GM18873 (cell line): Measurements from ENCODE around the gene DCTN3.
A peak's percentile ranks its signal among the peaks of the same experiment; 100 is the strongest.

ENCODE experiments used
- ATAC-seq: cut with Tn5 transposase; IDR thresholded peaks from one replicate; pipeline ENCODE4 v1.9.1; 2021; ENCODE audit warnings: mild to moderate bottlenecking, moderate library complexity, moderate number of reproducible peaks; ENCODE audit not compliant: unreplicated experiment, low FRiP score

The DCTN3 gene

DNA sequence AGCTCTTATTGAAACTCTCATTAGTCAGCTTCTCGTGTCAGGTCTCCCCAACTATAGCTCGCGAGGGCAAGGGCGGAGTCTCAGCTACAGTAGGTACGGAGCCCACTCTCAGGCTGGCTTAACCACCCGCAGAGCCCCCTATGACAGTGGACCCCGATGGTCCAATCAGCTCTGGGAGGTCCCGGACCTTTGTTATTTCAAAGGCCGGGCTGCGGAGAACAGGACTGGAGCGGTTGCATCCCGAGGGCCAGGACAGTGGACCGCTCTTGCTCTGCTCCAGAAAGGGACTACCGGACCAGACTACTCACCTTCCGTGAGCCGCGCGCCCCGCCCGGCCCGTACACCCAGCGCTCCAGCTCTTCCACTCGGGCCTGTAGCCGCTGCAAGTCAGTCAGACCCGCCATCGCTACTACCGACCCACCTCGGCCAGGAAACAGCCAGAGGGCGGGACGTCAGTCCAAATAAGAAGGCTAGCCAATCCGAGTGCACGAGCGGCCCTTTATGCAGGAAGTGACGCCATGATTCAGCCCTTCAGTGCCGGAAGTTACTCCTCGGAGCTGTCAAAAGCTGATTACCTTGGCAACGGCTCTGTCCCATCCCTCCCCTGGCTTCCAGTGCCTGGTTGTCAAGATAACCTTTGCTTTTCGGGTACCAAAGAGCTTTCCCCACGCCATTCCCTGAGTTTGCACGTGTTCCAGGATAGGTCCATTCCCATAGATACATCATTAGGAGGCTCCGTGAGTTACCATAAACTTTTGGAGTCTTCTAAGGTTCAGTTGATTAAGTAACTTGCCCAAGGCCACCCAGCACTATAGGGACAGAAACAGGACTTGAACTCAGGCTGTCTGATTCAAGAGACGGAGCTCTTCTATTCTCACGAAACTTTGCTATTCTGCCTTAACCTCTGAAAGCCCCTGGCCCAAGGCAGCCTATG lies at the start of gene DCTN3:
Gene DCTN3, minus strand, starts transcription at position 435 of the 934 bp plus-strand sequence. Its CDS starts 31 bp downstream, at position 404.
- ATAC-seq, result peak; percentile 97

DNA sequence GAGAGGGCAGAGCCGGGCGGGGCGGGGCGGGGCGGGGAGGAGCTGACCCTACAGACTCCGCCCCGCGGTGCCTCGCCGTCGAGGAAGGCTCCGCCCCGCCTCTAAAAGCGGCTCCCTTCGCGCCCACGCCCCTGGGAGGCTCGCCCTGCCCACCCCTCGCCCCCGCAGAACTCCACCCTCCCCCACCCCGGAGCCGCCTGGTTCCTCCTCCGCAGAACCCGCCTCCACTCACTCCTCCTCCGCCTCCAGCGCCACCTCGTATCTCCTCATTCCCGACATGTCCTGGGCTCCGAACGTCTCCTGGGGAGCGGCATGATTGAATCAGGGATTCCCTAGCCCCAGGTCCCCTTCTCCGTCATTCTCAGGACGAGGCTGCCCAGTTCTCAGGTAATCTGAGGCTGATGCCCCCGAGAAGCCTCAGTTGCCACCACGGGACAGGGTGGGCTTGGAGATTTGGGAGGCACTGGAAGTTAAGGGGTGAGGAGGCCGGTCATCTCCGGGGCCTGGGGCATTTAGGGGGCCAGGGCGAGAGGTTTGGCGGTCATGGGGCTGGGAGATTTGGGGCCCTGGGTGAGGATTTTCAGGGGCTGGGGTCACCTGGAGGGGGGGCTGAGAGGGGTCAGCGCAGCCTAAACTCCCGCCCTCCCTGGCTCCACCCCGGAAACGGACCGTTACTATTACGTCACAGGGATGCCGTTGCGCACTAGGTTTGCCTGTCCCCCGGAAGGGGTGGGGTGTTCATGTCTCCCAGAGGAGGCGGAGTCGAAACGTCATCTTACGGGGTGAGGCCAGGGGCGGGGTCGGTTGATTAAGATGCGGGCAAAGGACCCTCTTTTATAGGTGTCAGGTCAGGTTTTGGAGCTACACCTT lies 45.3 kb upstream of the DCTN3 start:
- ATAC-seq, result peak; percentile 75

DNA sequence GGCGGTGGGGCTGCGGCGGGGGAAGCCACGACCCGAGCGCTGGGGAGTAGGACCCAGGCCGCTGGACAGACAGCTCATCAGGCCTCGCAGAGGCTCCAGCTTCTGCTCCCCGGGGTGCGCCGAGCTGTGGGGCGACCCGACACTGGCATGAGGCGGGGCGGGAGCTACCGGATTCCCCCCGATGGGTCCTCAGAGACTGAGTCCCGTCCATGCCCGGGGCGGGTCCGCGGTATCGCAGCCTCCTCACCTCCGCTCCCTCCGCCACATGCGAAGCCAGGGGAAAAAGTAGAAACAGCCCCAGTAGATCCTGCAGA lies 44.7 kb upstream of the DCTN3 start:
- no peak for ATAC-seq

DNA sequence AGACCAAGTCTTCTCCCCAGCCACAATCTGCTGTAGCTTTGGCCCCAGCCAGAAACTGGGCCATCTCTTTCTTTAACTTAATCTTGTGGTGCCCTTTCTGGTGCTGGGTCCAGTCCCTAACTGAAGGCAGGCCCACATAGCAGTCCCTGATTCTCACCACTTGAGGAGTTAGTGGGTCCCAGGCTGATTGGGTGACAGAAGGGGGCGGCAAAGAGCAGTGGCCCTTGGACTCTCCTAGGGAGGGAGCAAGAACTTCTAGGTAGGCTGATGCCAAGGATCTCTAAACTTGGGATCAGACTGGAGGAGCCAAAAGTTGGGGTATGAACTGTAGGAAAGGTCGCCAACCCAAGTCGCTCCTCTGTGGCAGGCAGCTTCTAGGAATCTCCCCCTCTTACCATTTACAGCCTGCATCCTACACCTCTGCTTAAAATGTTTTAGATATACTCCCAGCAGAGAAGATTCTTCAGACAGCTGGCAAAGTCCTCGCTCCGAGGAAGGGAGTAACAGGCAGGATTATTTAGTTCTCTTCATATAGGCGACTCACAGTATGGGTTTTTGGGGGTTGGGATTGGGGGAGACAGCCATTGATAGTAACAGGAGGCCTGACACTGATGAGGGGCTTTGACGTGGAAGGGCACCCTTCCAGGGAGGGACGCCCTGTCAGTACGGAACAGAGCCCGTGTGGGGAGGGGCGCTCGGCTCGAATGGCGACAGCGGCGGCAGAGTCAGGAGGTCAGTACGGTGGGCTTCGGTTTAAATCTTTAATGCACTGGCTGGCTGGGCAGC lies 44.2 kb upstream of the DCTN3 start:
- ATAC-seq, result no peak

DNA sequence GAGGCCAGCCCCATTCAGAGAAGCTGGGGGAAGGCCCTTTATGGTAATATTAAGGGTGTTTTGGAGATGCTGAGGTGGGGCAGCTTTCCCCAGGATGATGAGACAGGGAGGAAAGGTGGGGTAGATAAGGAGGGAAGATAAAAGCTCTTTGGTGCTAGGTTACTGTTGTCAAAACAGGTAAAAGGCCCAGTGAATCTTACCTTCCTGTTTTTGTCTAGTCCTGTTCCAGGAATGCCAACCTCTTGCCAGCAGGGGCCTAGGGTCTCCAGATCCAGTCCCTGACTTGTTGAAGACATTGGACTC lies 43.0 kb upstream of the DCTN3 start:
- no peak for ATAC-seq

DNA sequence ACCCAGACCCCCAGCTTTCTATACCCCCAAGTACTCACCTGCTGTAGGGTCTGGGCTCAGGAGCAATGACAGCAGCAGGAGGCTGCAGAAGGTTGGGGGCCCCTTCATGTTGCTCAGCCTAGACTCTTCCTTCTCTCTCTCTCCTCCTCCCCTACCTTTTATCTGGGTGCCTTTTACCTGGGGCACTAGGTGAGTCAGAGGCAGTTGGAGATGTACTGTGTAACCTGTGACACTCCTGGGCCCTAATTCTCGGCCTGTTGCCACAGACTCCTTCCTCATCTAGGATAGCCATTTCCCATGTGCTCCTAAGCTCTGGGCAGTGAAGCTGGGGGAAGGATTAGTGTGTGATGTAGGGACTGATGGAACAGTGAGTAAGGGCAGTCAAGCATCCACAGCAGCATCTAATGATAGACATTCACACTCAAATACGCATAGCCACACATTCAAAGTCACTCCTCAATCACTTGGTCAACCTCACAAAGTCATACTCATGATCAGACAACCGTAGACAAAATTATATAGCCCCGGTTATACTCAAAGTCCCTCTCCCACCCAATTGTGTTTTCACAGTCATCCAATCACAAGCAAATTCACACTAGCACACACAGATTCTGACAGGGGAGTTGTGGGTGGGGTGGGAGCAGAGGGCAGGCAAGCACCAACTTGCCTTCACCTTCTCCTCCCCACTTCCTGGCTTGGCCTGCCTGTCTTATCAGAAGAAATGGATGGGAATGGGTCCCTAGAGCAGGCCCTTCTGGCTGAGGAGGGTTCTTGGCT lies 42.4 kb upstream of the DCTN3 start, which contains the start of gene CCL27:
Gene CCL27, minus strand, starts transcription at position 132 of the 777 bp plus-strand sequence. Its CDS starts 24 bp downstream, at position 108.
- ATAC-seq, result no peak

DNA sequence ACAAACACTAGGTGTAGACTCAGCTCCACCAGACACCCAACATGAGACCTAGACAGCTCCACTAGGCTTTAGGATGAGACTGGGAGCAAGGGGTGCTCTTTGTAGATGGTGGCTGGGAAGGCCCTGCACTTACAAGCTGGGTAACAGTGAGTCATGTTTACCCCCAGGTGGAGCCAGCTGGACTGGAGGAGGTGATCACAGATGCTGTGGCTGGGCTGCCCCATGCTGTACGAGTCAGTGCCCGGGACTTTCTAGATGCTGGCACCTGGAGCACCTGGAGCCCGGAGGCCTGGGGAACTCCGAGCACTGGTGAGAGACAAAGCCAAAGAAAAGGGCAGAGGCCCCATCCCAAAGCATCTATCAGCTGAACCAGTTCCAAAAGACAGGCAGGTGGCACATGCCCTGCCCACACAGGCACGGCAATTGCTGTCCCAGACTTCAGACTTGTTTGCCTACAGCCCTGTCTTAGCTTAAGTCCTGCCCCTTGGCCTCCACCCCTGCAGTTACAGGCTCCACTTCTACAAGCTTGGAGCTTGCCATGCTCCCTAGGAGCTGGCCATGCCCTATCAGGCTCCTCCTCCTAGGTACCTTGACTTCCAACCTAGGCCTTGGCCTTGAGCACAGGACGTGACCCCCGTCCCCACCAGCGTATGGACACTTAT lies 39.4 kb upstream of the DCTN3 start:
- no peak for ATAC-seq

DNA sequence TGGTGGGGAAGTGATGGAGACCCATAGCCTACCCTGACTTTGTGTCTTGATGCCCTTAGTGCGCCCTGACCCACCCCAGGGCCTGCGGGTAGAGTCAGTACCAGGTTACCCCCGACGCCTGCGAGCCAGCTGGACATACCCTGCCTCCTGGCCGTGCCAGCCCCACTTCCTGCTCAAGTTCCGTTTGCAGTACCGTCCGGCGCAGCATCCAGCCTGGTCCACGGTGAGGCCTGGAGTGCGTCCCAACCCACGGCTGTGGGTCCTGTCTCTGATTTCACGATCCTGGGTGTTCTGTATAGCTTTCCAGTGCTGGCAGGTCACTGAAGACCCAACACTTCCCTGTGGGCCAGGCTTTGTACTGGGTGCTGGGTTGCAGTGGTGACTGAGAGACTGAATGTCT lies 38.2 kb upstream of the DCTN3 start:
- no peak for ATAC-seq

DNA sequence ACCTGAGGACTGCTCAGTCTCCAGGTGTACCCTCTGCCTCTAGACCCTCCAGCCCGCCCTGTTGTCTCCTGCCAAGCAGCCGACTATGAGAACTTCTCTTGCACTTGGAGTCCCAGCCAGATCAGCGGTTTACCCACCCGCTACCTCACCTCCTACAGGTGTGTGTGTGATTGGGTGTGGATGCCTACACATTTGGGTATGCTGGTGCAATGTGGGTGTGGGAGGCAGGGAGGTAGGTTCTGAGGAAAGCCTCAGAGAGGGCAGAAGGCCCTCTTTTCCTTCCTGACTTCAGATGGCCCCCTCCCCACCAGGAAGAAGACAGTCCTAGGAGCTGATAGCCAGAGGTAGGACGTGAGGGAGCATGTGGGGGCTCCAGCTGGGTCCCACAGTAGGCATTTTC lies 36.7 kb upstream of the DCTN3 start:
- ATAC-seq, result no peak

DNA sequence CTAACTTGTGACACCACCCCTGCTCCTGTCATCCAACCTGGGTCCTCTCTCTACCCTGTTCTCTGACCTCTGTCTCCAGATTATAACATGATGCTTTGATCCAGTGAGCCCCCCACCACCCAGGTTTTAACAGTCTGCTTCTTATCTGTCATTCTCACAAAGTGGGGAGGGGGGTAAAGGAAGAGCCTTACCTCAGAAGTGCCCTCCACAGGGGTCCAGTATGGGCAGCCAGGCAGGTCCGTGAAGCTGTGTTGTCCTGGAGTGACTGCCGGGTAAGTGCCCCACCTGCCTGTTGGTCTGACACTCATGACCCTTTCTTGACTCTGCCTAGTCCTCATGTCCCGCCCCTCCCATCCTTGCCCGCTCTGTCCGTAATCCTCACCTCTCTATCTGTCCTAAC lies 35.1 kb upstream of the DCTN3 start:
- ATAC-seq, result no peak

DNA sequence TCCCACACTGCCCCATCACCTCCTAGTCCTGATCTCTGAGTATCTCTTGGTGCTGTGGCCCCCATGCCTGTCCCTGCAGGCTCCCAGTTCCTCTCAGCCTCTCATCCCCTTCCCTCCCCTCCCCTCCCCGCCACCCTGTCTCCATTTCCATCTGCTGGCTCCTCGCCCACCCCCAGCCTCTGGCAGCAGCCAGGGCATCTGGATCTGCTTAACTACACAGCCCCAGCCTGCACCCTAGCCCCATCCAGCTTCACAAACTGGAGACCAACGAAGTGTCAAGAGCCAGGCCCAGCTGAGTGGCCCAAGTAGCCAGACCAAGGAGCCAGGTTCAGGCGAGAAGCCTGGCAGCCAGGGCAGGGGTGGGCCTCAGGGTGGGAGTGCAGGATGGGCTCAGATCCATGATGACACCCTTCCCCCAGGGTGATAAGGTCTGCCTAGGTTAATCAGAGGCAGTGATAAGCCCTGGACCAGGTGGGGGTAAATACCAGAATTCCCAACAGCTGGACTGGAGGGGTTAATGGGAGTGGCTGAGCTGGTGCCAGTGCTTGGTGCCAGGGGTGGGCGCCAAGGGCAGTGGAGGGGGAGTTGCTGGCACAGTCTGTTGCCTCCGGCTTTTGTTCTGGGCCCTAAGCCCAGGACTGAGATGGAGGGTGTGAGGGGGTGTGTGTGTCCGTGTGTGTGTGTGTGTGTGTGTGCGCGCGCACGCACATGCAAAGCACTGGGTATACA lies 34.2 kb upstream of the DCTN3 start:
- ATAC-seq, result no peak

DNA sequence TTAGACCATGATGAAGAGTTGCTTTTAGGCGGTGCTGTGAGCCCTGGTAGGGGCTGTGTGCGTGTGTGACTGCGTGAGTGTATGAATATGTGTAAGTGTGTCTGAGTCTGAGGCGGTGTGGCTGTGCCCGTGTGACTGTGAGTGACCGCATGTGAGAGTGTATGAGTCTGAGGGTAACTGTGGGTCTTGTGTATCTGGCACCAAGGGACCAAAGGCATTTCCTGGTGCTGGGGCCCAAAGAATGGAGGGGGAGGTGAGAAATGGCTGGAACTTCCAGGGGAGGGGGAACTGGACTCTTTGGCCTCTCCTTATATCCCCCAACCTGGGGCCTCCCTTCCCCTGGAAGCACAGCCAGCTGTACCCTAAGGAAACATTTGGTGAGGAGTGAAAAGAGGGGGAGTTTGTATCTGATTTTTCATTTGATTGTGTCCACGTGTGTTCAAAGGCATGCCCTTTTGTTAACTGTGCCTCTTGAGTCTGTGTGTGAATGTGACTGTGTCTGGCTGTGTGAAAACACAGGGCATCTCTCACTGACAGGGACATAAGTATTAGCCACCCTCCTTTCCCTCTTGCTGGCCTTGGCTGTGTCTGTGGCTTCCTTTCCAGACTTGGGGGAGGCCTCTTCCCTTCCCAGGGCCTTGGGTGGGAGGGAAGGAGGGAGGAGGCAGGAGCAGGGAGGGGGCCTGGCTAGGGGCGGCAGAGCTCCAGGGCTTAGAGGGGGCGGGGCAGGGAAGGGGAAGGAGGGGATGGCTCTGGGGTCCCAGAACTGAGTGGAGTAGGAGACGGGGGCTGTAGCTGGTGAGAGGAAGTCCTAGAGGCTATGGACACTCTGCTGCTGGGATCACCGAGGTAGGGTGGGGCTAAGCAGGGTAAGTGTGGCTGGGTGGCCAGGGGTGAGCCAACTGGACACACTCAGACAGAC lies 33.1 kb upstream of the DCTN3 start:
- ATAC-seq, result no peak

DNA sequence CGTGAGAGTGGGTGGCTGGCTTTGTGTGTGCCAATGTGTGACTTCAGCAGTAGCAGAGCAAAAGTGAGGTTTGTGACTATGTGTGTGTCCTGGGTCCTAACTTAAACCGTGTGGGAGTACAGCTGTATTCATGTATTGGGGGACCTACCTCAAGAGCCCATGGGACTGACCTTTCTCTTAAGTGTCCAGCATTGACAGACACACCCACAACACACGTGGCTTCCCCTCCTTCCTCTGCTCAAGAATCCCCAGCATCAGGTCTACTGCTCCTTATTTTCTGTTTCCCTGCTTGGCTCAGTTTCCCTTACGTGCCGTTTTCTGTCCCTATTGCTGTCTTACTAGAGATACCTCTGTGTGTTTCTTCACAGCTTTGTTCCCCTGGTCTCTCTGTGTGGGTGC lies 32.3 kb upstream of the DCTN3 start:
- no peak for ATAC-seq

DNA sequence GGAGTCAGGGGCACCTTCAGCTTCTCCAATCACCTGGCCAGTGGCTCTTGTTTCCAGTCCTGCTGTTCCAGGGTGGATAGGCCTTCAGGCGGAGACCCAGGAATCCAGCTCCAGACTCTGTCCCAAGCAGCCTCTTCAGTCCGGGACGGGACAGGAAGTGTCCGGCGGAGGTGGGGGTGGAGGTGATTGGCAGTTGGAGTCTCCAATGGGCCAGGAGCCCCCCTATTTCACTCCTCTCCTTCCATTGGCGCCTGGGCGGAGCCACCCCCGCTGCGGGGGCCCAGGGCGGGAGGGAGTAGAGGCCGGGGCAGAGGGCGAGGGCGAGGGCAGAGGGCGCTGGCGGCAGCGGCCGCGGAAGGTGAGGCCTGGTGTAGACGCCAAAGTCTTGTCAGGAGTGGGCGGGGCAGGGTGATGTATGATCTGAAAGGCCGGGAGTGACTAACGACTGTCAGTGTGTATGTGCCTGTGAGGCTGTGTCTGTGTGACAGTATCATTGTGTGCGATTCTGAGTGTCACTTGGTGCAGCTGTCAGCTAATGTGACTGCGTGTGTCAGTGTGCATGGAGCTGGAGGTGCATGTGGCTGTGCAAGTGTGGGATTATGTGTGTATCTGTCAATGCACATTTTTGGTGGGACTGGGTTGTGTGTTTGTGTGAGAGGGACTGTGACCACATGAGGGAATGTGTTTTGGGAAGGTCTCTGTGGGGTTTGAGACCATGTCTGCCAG lies 31.7 kb upstream of the DCTN3 start, which contains the start of gene IL11RA:
Gene IL11RA, plus strand, starts transcription at position 310 of the 726 bp plus-strand sequence. CDS start 3,033 bp downstream, outside the sequence.
- no peak for ATAC-seq

DNA sequence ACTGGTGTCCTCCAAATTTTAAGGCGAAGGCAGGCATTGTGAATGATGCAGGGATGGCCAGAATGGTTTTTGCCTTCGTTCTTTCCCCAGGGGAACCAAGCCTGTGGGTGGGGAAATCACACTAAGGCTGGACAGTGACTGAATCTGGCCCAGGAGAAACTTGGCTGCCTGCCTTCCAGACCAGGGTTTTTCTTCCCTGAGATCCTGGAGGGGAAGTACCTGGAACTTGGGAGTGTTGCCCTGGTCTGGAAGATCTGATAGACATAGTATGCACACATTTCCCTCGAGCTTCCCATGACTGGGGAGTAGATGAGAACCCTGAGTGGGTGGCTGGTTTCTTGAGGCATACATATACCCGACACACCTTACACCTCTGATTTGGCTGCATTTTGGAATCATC lies 31.0 kb upstream of the DCTN3 start:
- no peak for ATAC-seq

DNA sequence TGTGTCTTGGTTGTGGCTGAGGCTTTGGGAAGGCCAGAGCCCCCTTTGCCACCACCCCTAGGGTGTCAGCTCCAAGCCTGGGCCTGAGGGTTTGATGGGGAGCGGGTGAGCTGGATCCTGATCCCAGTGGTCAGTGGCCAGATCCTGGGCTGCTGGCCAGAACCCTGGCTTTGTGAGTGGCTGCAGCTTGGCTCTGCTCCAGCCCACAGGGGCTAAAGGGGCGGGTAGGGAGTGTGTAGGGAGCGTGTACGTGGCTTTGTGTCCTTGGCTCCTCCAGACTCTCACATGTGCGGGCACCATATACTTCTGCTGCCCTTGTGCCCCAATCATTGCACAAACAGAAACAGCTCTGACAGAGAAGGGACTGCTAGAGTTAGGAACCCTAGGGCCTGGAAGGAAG lies 30.5 kb upstream of the DCTN3 start:
- ATAC-seq, result no peak

DNA sequence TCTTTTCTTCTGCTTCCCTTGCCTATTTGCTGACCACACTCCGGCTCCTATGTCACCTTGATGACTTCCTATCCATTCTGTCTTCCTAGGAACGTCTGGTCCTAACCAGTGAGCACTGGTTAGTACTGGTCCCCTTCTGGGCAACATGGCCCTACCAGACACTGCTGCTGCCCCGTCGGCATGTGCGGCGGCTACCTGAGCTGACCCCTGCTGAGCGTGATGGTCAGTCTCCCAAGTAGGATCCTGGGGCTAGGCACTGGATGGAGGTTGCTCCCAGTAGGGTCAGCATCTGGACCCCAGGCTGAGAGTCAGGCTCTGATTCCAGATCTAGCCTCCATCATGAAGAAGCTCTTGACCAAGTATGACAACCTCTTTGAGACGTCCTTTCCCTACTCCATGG lies 28.4 kb upstream of the DCTN3 start:
- ATAC-seq, result no peak
